ENCODE data around the gene SCGN.

Gene SCGN, protein sequence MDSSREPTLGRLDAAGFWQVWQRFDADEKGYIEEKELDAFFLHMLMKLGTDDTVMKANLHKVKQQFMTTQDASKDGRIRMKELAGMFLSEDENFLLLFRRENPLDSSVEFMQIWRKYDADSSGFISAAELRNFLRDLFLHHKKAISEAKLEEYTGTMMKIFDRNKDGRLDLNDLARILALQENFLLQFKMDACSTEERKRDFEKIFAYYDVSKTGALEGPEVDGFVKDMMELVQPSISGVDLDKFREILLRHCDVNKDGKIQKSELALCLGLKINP

DNA sequence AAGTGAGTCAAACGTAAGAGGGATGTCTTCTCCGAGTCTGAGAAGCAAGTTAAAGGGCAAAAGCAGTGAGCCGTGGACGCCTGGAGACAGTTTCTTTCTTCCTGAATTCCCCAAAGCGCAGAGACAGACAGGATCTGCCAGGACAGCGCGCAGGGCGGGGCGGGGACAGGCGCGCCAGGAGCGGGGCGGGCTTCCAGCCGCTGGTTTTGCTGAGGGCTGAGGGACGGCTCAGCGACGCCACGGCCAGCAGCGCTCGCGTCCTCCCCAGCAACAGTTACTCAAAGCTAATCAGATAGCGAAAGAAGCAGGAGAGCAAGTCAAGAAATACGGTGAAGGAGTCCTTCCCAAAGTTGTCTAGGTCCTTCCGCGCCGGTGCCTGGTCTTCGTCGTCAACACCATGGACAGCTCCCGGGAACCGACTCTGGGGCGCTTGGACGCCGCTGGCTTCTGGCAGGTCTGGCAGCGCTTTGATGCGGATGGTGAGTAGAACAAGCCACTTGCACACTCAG is at the start of gene SCGN:
TSS of gene SCGN (plus strand) at position 209 of the 509 bp plus-strand sequence. CDS start at position 398, 189 bp downstream.
- peak; percentile 57 to 64 for DNase-seq

DNA sequence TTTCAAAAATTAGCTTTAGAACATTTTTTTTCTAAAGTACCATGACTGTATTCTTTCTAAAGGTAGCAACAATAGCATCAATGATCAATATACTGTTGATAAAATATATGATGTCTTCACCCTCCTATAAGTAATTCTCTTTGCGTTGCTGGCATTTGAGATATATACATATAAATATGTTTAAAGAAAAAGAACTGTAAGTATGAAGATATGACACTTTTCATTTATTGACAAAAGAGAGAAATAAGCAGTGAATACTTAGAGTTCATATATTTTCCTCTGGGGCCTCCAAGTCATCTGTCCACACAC is 49.4 kb upstream of the SCGN start:
- no peak for DNase-seq

DNA sequence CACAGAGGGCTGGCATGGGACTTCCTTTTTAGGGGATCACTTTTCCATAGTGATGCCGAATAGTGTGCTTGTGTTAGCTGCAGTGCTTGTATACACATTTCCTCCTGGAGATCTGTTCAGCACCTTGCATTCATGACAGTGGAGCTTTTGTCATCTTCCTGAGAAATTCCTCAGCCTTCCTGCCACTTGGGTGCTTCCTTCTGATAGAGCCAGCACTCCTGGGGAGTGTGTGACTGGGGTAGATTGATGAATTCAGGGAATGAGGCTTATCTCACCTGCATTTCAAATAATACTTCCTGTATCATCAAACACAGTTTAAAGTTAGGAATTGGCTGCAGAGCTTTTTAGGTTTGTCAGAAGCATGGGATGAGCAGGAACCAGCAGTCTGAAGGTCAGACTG is 48.8 kb upstream of the SCGN start:
- no peak for DNase-seq

DNA sequence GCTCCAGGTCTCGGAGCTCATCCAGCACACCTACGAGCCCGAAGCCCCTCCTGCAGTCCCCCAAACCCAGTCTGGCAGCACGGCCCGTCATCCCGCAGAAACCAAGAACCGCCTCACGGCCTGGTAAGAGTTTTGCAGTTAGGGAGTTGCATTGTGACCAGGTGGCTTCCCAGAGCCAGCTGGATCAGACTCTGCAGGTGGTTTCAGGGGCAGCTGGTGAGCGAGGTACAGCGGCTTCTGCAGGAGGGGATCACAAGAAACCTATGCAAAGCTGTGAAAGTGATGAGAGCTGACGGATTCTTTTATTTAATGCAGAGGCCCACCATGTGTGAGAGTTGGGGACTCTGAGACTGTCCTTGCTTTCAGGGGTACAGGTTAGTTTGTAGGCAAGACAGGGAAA is 45.9 kb upstream of the SCGN start:
- no peak for DNase-seq

DNA sequence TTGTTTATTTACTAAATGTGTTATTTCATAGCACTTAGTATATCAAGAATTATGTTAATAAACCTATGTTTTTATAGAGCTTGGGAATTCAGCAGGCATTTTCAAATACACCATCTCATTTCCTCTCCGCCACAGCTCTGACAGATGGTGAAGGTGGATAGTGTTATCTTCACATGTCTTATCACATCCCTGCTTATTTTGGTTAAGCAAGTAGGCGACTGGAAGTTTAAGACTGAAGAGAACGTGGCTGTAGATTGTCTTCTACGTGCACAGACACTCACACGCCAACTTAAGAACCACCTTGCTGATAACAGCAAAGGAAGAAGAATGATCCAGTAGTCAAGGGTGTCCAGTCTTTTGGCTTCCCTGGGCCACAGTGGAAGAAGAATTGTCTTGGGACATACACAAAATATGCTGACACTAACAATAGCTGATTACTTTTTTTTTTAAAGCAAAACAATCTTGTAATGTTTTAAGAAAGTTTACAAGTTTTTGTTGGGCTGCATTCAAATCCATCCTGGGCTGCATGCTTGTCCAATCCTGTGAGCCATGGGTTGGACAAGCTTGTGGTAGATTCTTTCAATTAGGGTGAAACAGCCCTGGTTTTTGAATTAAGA is 43.3 kb upstream of the SCGN start:
- no peak for DNase-seq

DNA sequence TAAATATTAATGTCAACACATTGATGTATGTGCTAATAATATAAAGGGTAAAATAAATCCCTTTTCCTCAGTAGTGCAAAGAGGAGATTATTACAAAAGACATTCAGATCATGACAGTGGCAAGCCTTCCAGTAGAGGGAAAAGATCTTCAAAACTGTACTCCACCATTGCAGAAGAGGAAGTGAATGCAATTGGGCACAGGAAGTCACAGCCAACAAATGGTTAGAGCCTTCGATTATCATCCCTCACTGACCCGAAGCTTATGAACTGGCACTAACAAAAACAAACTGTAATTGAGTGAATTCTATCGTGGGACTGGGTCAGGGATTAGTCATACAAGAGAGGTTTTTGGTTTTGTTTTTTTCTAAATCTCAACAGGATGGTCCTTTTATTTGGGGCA is 39.3 kb upstream of the SCGN start:
- DNase-seq: no peak

DNA sequence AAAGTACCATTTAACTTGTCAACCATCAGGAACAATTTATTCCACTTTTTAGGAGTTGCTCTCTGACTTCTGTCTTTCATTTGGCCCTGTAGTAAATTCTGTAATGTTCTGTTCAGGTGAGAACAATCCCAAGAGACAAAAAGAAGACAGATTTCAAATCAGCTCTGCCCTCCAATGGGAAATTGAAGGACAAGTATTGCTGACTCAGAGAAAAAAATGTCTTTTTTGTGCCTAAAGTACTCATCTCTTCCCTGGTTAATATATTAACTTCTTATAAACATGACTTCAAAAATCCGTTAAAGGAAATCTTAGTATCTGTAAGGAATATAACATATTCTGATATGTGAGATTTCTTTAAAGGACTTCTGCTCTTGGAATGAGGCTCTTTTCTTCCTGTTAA is 38.6 kb upstream of the SCGN start:
- no peak for DNase-seq

DNA sequence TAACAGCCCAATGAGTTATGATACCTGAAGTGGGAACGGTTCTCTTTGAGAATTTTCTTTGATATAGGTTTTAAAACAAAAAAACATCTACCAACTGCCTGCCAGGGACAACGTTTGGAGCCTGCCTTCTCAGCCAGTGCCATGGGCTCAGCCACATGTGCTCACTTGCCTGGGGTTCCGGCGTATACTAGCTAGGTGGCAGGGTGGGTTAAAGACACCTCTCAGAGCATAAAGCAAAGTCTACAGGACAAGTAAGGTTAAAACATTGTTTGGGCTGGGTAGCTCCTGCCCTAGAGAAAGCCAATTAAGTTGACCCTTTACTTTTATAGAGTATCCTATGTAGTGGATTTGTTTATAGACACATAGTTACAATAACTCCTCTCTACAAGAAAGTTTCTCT is 38.0 kb upstream of the SCGN start:
- DNase-seq: no peak

DNA sequence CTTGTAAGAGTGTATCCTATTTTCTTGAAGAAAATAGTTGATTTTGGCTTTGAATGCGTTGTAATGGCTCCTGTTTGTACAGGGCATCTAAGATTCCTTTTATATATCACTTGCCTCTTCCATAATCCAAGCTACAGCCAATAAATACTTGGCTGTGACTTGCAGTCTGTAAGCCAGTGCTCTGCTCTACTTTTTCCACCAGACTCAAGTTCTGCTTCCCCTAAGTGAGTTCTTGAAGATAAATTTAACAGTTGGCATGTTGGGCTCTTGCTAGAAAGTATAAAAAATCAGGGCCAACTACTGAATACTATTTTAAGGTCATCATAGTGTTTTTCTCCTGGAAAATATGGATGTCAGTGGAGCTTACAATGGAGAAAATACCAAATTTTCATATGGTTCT is 36.5 kb upstream of the SCGN start:
- no peak for DNase-seq

DNA sequence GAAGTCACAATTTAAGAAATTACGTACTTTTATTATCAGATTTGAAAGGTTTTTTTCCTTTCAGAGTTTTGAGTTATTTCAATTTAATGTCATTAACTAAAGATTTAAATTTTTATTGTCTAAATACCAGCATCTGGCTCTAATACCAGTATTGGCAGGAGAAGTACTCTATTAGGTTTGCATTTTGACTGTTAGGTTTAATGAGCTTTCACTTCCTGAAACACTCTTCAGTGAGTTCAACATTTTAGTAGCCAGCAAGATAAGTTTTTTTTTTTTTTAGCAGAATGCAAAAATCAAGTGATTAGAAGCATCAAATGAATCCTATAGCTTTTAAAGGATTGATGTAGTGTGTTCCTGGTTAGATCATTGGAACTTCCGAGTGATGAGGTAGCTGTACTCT is 34.0 kb upstream of the SCGN start:
- DNase-seq: no peak

DNA sequence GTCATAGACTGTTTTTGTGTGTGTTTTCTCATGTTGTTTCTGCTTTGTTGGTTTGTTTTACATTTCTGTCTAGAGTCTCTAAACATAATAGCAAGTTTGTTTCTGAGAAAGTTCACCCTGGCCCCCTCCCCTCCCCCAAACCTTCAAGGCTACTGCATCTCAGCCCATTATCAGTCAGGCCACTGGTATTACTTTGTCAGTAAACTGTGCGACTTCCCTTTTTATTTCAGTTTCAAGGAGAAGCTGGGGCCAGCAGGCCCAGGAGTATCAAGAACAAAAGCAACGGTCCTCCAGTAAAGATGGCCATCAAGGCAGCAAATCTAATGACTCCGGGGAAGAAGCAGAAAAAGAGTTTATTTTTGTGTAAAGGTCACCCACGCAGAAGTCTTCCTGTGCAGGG is 32.8 kb upstream of the SCGN start:
- DNase-seq: no peak

DNA sequence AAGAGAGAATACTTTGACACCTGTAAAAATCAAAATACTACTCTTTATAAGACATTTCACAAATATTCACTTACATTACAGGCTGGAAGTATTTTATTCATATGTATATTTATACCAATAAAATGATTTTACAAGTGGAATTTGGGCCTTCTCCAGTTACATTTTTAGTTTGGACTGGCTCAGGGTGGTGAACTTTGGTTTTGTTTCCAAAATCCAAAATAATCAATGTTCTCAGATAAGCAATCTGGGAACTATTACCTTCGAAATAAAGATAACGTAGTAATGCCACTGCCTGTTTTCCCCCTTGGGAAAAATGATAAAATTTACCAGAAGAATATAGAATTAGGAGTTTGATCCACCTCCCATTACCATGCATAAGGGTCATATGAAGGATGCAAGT is 31.6 kb upstream of the SCGN start:
- no peak for DNase-seq

DNA sequence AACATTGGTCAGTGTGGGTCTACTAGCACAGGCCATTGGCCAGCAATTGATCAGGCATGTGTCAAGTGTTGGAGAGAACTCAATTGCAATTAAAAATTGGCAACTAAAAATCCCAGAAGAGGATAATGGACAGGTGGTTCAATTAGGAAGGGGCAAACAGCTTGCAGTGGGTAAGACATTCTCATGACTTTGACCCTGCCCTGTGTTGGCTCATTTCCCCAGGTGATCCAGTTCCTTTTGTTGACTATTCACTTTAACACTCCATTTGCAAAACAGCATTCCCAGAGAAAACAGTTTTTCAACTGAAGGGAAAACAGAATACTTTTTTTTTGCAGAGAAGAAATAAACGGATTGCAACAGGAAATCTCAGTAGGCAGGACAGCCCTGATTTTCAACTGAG is 28.9 kb upstream of the SCGN start:
- DNase-seq: no peak

DNA sequence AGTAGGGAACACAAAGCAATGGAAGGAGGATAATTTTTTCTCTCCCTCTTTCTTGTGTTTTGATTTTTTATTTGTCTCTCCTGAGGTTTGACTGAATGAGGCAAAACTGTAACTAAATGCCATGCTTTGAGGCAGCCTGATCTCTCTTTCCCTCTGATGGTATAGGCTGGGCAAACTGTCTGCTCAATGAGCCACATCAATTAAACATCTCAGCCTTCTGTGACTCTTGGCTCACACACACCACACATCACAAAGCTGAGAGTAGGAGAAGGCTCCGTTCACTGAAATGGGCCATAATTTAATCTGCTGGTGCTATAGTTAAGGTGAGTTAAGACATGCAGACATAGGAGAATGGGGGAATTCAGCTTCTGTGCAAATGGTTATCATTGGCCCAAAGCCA is 28.1 kb upstream of the SCGN start:
- no peak for DNase-seq

DNA sequence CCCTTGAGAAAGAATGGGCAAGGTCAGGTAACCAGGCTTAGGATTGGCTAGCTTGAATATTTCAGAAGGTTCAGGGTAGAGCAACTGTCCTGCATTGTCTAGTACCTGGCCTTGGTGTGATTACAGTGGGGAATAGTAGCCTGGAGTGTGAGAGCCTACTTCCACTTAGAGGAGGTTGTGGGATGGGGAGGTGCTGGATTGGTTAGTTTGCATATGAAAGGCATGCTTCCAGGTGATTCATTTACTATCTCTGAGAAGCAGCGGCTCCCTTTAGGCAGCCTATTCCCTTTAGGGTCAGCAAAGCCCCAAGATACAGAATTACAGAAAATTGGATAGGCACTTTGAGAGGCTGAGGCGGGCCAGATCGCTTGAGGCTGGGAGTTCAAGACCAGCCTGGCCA is 25.0 kb upstream of the SCGN start:
- DNase-seq: no peak

DNA sequence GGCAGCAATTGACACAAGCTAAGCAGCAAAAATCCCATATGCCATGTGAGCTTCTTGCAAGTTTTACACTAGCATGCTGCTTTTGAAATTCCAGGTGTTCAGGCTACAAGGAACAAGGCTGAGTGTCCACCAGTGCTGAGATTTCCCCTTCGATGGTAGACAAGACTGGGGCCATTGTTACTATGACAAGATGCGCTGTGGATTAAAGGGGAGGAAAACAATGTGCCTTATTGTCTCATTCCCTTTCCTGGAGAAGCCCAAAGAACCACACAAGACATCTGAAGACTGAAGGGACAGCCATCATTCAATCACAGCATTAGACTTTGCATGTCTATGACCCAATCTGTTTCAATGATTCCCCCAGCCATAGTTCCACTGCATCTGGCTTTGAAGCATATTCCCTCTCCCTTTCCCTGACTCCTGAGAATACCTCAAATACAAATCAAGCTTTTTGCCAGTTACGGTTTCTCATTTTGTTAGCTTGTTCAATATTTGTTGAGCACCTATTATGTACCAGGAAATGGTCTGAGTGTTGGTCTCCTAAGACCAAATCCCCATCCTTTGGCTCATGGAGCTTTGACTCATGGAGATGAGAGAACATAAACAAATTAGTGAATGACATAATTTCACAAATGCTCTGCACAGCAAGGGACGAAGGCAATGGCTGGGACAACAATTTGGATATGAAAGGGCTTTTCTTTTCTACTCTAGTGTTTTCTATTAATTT is 23.4 kb upstream of the SCGN start:
- no peak for DNase-seq

DNA sequence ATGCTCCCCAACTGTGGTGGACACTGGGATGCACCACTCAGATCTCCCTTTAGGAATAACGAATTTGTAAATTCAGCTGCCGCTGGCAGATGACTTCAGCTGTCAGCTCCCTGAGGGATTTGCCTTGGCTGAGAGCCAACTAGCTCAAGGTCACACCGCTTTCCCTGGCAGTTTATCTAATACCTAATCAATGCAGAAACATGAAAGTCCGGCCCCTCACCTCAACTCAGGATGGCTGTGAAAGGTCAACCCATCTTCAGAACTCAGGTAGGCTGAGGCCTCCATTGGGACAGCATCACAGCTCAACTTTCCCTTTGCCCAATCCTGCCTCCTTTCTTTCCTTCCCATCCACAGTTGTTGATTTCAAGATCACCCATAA is 22.8 kb upstream of the SCGN start:
- DNase-seq: no peak

DNA sequence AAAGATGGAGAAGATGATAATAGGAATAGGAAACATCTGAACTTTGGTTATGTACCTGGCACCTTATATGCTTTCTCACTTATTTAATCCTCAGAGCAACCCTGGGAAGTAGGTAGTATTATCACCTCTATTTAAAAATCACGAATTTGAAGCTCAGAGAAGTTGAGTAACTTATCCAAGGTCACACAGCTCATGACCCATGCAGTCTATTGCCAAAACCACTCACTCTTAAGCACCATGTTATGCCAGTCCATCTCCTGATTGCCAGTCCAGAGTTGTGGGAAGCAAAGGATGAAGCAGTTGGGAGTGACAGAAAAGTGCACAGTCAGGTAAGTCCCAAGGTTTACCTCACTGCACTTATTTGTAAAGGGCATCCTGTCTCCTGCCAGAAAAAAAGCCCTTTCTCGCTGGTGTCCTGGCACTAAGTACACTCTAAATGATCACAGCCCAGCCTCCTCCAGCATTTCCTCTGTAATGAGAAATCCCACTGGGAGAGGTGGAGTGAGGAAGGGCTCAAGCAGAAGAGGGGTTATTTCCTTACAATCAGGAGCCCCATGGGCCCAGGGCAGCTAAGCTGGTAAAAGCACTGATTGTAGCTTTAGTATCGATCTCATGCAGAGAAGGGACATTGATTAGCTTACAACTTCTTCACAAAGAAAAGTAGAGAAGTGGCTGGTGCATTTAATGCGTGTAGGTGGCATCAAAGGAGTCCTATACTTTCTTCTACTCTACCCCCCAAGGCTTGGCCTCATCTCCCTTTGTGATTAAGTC is 21.3 kb upstream of the SCGN start:
- DNase-seq: no peak

DNA sequence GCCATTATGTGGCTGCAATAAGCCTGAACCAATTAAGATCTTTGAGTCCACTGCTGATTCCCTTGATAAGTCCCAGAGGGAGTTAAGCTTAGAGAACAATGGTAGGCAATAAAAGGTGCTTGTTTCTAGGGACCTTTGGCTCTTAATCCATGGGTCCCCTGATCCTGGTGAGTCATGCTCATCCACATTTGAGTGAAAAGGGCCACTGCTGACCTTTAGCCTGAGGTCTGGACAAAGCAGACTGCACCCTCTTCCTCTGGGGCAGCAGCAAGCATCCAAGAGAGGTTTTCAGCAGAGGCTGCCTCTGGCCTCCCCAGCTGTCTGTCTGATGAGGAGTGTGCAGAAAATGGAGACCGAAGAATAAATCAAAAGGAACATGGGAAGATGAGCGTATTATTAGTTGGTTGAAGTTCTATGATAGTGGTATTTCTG is 16.1 kb upstream of the SCGN start:
- DNase-seq: no peak

DNA sequence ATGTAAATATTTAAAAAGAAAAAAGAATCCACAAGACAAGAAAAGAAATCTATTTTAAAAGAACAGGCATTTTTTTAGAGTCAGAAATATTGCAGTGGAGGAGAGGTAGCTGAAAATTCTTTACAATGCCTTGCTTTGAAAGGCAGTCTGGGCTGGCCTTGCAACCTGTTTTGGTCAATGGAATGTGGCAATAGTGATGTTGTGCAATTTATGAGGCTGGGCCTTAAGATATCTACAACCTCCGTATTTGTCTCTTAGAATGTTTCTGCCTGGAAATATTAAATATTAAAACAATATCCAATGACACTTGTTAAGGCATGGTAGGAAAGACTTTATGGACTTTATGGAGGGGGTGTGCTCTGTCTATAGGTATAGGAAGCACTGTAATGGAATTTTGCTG is 14.8 kb upstream of the SCGN start:
- DNase-seq: no peak

DNA sequence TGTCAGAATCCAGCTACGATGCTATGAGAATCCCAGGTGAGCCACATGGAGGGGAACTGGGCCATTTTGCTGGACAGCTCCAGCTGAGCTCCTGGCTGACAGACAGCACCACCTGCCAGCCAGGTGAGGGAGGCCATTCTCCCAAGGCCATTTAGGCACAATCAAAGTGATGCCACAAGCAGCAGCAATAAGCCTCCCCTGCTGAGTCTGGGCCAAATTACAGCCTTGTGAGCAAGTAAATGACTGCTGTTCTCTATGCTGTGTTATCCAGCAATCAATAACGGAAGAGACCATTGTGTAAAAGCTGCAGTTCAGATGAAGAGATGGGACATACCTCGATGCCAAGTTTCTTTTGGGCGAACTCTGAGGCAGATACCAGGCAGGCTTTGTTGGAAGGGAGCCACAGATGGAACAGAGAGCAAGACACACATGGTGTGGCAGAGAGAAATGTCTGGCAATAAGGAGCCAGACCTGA is 14.0 kb upstream of the SCGN start:
- DNase-seq: no peak

DNA sequence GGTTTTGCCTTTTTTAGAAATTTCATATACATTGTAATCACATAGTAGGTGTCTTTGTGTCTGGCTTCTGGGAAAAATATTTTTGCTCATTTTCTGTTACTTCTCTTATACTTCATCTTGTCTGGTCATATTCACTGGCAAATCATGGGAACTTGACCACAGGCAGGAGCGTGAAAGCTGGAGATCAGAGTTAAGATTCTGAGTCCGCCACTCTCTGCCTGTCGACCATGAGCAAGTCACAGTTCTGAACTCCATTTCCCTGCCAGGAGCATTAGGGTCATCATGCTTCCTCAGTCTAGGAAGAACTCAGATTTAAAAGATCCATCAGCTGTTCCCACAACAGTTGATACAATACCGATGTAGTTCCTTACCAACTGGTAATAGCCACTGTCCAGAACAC is 12.4 kb upstream of the SCGN start:
- no peak for DNase-seq

DNA sequence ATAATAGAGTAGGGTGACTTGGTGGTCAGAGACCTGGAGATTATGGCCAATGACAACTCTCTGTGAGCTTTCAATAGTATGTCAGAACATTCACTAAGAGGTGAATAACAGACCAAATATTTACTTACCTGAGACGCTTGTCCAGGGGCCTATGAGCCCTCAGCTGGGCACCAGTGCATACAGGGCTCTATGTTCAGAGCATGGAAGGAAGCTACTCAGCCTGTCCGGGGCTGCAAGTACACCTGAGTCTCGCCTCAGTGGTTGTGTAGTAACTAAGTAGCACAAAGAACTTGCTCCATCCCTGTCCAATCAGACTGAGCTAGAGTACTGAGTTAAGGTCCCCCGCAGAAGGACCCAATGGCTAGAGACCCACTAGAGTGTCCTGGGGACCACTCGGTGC is 11.6 kb upstream of the SCGN start:
- no peak for DNase-seq

DNA sequence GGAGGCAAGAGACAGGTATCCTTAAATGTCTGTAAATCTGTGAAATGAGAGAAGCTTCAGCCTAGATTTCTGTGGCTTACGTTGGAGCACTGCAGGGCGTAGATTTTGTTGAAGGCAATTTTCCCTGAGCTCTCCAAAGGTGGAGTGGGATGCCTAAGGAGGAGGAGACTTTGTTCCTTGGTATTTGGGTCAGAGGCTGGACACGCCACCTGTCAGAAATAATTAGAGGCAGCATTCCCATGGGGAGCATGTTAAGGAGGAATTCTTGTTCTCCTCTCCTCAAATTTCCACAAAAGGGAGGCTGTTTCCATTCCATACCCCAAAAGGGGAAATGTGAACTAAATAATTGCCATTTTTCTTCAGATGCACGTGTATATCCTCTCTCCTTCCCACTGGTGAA is 11.1 kb upstream of the SCGN start:
- no peak for DNase-seq
